Suppressor macrophage treated with lipopolysaccharide for 4 hours (primary cell): Measurements from ENCODE around the gene RNU1-3.
"Not testable (repeated sequence)": the region's sequence is repeated elsewhere in the genome, so short reads cannot be mapped to it uniquely, and the experiment has no call there.

Source experiments
- DNase-seq: peaks from one replicate; pipeline ENCODE4 v3.0.0-alpha.2; 2020

Gene RNU1-3

GRCh38 chr1:16651560-16651959 lies 15.2 kb downstream of the RNU1-3 start:
- not testable (repeated sequence) for DNase-seq

- not testable (repeated sequence) for DNase-seq
Observed at GRCh38 chr1:16649960-16650359, 16.8 kb downstream of the RNU1-3 start.

- not testable (repeated sequence) for DNase-seq
Observed at GRCh38 chr1:16649390-16649789, 17.4 kb downstream of the RNU1-3 start.

GRCh38 chr1:16648756-16649155 lies 18.0 kb downstream of the RNU1-3 start:
- DNase-seq, result not testable (repeated sequence)

- not testable (repeated sequence) for DNase-seq
Observed at GRCh38 chr1:16648250-16648649, 18.5 kb downstream of the RNU1-3 start.

- DNase-seq, result not testable (repeated sequence)
Observed at GRCh38 chr1:16647179-16648176, 19.3 kb downstream of the RNU1-3 start.

- DNase-seq, result not testable (repeated sequence)
Observed at GRCh38 chr1:16646716-16647115, 20.0 kb downstream of the RNU1-3 start.

GRCh38 chr1:16646061-16646664 lies 20.6 kb downstream of the RNU1-3 start:
- not testable (repeated sequence) for DNase-seq

- DNase-seq, result not testable (repeated sequence)
Observed at GRCh38 chr1:16645271-16646060, 21.3 kb downstream of the RNU1-3 start.

- DNase-seq, result peak; percentile 99
Observed at GRCh38 chr1:16644482-16645270, 22.1 kb downstream of the RNU1-3 start.

GRCh38 chr1:16644193-16644481 lies 22.6 kb downstream of the RNU1-3 start:
- DNase-seq, result peak; percentile 19

GRCh38 chr1:16643476-16644192 lies 23.1 kb downstream of the RNU1-3 start:
- not testable (repeated sequence) for DNase-seq

- DNase-seq, result not testable (repeated sequence)
Observed at GRCh38 chr1:16643001-16643411, 23.7 kb downstream of the RNU1-3 start.

GRCh38 chr1:16642025-16642966 lies 24.5 kb downstream of the RNU1-3 start:
- not testable (repeated sequence) for DNase-seq

GRCh38 chr1:16641159-16641975 lies 25.4 kb downstream of the RNU1-3 start:
- DNase-seq, result not testable (repeated sequence)

GRCh38 chr1:16639091-16640031 lies 27.4 kb downstream of the RNU1-3 start:
- DNase-seq, result not testable (repeated sequence)

GRCh38 chr1:16637941-16638778 lies 28.6 kb downstream of the RNU1-3 start:
- not testable (repeated sequence) for DNase-seq
